ENCODE measurements around the gene SEC11A. TPM values are rescaled to one million over a fixed set of nuclear protein-coding genes. Genes with fewer than 3 reads are reported as not detected.
A peak's percentile ranks its signal among the peaks of the same experiment; 100 is the strongest.

Gene SEC11A
- polyA plus RNA-seq, 3 donors, result 111 to 166 (median 154) TPM

DNA sequence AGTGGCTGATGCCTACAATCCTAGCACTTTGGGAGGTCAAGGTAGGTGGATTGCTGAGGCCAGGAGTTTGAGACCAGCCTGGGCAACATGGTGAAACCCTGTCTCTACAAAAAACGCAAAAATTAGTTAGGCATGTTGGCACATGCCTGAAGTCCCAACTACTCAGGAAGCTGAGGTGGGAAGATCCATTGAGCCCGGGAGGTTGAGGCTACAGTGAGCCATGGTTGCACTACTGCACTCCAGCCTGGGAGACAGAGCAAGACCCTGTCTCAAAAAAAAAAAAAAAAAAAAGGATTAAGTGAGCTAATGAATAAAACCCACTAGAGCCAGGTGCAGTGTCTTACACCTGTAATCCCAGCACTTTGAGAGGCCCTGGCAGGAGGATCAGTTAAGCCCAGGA, 6.7 kb upstream of the SEC11A start:
- TF ChIP-seq, protein P1, sequence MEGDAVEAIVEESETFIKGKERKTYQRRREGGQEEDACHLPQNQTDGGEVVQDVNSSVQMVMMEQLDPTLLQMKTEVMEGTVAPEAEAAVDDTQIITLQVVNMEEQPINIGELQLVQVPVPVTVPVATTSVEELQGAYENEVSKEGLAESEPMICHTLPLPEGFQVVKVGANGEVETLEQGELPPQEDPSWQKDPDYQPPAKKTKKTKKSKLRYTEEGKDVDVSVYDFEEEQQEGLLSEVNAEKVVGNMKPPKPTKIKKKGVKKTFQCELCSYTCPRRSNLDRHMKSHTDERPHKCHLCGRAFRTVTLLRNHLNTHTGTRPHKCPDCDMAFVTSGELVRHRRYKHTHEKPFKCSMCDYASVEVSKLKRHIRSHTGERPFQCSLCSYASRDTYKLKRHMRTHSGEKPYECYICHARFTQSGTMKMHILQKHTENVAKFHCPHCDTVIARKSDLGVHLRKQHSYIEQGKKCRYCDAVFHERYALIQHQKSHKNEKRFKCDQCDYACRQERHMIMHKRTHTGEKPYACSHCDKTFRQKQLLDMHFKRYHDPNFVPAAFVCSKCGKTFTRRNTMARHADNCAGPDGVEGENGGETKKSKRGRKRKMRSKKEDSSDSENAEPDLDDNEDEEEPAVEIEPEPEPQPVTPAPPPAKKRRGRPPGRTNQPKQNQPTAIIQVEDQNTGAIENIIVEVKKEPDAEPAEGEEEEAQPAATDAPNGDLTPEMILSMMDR (IDR thresholded peaks at IDR 0.05), result no peak
- Histone ChIP-seq H3K79me2 (ENCODE audit: insufficient read depth, low read length) (peaks cover 42% of the 10 kb centered on the region), H3K27ac (ENCODE audit: low read depth in 1 of 2, low read length in 2 of 2) (peak overlapping the region in 1 of 2 donors; percentile 83), H3K4me1 (ENCODE audit: control insufficient read depth in 1 of 2, insufficient read depth in 2 of 2, low read length in 2 of 2) (peaks cover 85 to 95% of the 10 kb centered on the region in 2 donors), H3K4me3 (replicated peaks in 1 of 3; ENCODE audit: low read depth in 2 of 3, low read length in 3 of 3) (no peak overlapping the region), H4K20me1 (ENCODE audit: insufficient read depth, low read length) (no peaks in the 10 kb centered on the region), H3K9ac (ENCODE audit: insufficient read depth, low read length, poor library complexity, severe bottlenecking) (no peak overlapping the region), H3K9me3 (replicated peaks in 1 of 2; ENCODE audit: control insufficient read depth in 1 of 2, insufficient read depth in 1 of 2, low read length in 2 of 2) (no peaks in the 10 kb centered on the region), H3K4me2 (replicated peaks; ENCODE audit: extremely low read depth, low read length, poor library complexity, severe bottlenecking) (no peak overlapping the region), H2AFZ (ENCODE audit: insufficient read depth, low read depth, low read length, poor library complexity, severe bottlenecking) (no peak overlapping the region), H3K27me3 (ENCODE audit: control insufficient read depth in 2 of 2, insufficient read depth in 2 of 2, low read length in 2 of 2) (no peaks in the 10 kb centered on the region), H3K36me3 (replicated peaks in 1 of 2; ENCODE audit: control insufficient read depth in 1 of 2, insufficient read depth in 2 of 2, low read length in 2 of 2) (no peaks in the 10 kb centered on the region)
- Mint-ChIP-seq H3K9me3 (peaks cover 0 to 5% (median 0%) of the 10 kb centered on the region in 7 donors), H3K27ac (peak overlapping the region in 5 of 7 donors; percentile 26 to 98 (median 78)), H3K36me3 (no peaks in the 10 kb centered on the region), H3K4me1 (peaks cover 80% of the 10 kb centered on the region), H3K27me3 (ENCODE audit: low read depth in 3 of 3) (no peaks in the 10 kb centered on the region), H3K4me3 (no peak overlapping the region)
- WGBS (ENCODE audit: insufficient coverage), result 77% methylated on average over 2 of the region's 2 CpGs
- DNase-seq, result no peak
- intact Hi-C loops (cut with micrococcal nuclease), result no loop called here

GRCh38 chr15:84721371-84721770, 5.4 kb upstream of the SEC11A start:
- Mint-ChIP-seq H3K36me3 (no peaks in the 10 kb centered on the region), H3K27ac (peak overlapping the region; percentile 86 to 97 (median 94)), H3K4me3 (peak overlapping the region; percentile 44 to 47), H3K27me3 (ENCODE audit: low read depth in 3 of 3) (no peaks in the 10 kb centered on the region), H3K9me3 (peaks cover 0 to 5% (median 0%) of the 10 kb centered on the region in 7 donors), H3K4me1 (peaks cover 75% of the 10 kb centered on the region)
- Histone ChIP-seq H4K20me1 (ENCODE audit: insufficient read depth, low read length) (no peaks in the 10 kb centered on the region), H3K4me1 (ENCODE audit: control insufficient read depth in 1 of 2, insufficient read depth in 2 of 2, low read length in 2 of 2) (peaks cover 80 to 91% of the 10 kb centered on the region in 2 donors), H3K36me3 (replicated peaks in 1 of 2; ENCODE audit: control insufficient read depth in 1 of 2, insufficient read depth in 2 of 2, low read length in 2 of 2) (no peaks in the 10 kb centered on the region), H3K27me3 (ENCODE audit: control insufficient read depth in 2 of 2, insufficient read depth in 2 of 2, low read length in 2 of 2) (no peaks in the 10 kb centered on the region), H3K9me3 (replicated peaks in 1 of 2; ENCODE audit: control insufficient read depth in 1 of 2, insufficient read depth in 1 of 2, low read length in 2 of 2) (no peaks in the 10 kb centered on the region), H3K4me3 (replicated peaks in 1 of 3; ENCODE audit: low read depth in 2 of 3, low read length in 3 of 3) (peak overlapping the region in 2 of 3 experiments; percentile 15 to 65), H3K79me2 (ENCODE audit: insufficient read depth, low read length) (peaks cover 54% of the 10 kb centered on the region), H3K9ac (ENCODE audit: insufficient read depth, low read length, poor library complexity, severe bottlenecking) (peak overlapping the region; percentile 30), H3K27ac (ENCODE audit: low read depth in 1 of 2, low read length in 2 of 2) (peak overlapping the region; percentile 83 to 87), H2AFZ (ENCODE audit: insufficient read depth, low read depth, low read length, poor library complexity, severe bottlenecking) (no peak overlapping the region), H3K4me2 (replicated peaks; ENCODE audit: extremely low read depth, low read length, poor library complexity, severe bottlenecking) (peak overlapping the region; percentile 64)
- whole genome bisulfite sequencing (ENCODE audit: insufficient coverage), result 0% methylated on average over 1 of the region's 2 CpGs
- peak in 1 of 3 donors; percentile 13 for DNase-seq
- TF ChIP-seq, protein P1 (IDR thresholded peaks at IDR 0.05), result no peak
- intact Hi-C loops (cut with micrococcal nuclease), result no loop called here

All from CD14-positive monocyte (primary cell).